Pancreas (tissue), 10 donors: Measurements from ENCODE around the gene MGAM2. TPM values are rescaled to one million over a fixed set of nuclear protein-coding genes. Genes with fewer than 3 reads are reported as not detected.

Experiments used
- ATAC-seq, 4 donors: fragments of 200-7000 bp; cut with Tn5 transposase; one replicate each; pipeline versions ENCODE4 v1.8.0 to v1.9.1; 2020; ENCODE audit warnings: mild to moderate bottlenecking in 4 of 4, moderate library complexity in 4 of 4
- DNase-seq, 6 donors: peaks; one replicate each; pipeline ENCODE4 v3.0.0-alpha.2; 2020
- FAIRE-seq: peaks from 2 replicates; lab custom pipeline; 2012; peaks lifted over from hg19 to GRCh38; lab: Jason Lieb, UNC
- H3K27ac ChIP-seq, 4 donors: fragments of 200-600 bp; sonication (generic); 1 replicate in 3 of 4; 2 replicates in 1 of 4; pipeline versions ENCODE4 v1.5.0 to v1.8.0; 2020
- H3K27me3 ChIP-seq, 4 donors: fragments of 200-600 bp; one replicate each; pipeline ENCODE4 v1.8.0; 2021
- H3K36me3 ChIP-seq, 3 donors: fragments of 200-600 bp; sonication (generic) in 1 of 3; one replicate each; pipeline versions ENCODE4 v1.5.0 to v1.8.0; 2020 to 2021
- H3K4me1 ChIP-seq, 3 donors: fragments of 200-600 bp; one replicate each; pipeline ENCODE4 v1.8.0; 2021
- H3K4me3 ChIP-seq, 4 donors: fragments of 200-600 bp; sonication (generic) in 2 of 4; one replicate each; pipeline versions ENCODE4 v1.5.0 to v1.8.0; 2020 to 2021
- H3K9me3 ChIP-seq, 4 donors: fragments of 200-600 bp; one replicate each; pipeline ENCODE4 v1.8.0; 2021
- WGBS, 2 donors: extraction: QIAGEN DNeasy Blood & Tissue Kit; methylation state at CpG; one replicate each; pipeline ENCODE4 v1.1.7; 2013; 5-methylcytosine and 5-hydroxymethylcytosine counted together
- intact Hi-C, 3 donors: fragments of 100-400 bp; cut with DNase I; formaldehyde crosslinking; loops; one replicate each; pipeline versions ENCODE4 v1.11.1 to v1.14.2; 2022
- polyA plus RNA-seq, 2 donors: library from polyadenylated mRNA; stranded (reverse); fragments of 200-250 nt; gene quantifications; one replicate each; pipeline ENCODE4 v1.2.3, GENCODE V29; 2013
- total RNA-seq, 6 donors: library from RNA; stranded (reverse); fragmentation: NEBNext Ultra II Directional in 4 of 6; extraction: Animal tissue kit (Norgen Biotek cat#: 25700) in 4 of 6; gene quantifications; one replicate each; pipeline versions ENCODE4 v1.2.1 to v1.2.4, GENCODE V29; 2021 to 2023
- TF ChIP-seq, protein P1 (sequence below), 4 donors: fragments of 200-600 bp; sonication (generic) in 3 of 4; IDR thresholded peaks; one replicate each; pipeline versions ENCODE4 v1.5.0 to v1.8.0; 2021; ENCODE audit warnings: antibody characterized with exemption in 4 of 4
- donor health status: healthy with polysubstance abuse.
- donor health status: DM: no; HTN: no; CAD: no; lungs with moderate emphysema.
- donor health status: DM: no; HTN: no; CAD: no.
- donor health status: control.
- donor health status: control.
- donor health status: Bipolar disorder and iron deficiency.
- donor health status: DM: yes; HTN: yes; CAD: no.
- donor health status: DM: no; HTN: no; CAD: no.
- donor health status: DM: no; HTN: no; CAD: no.
- donor health status: DM: yes; HTN: yes; CAD: no.

The MGAM2 gene
- total and polyA plus RNA-seq, 8 donors: 1.3 to 28.3 (median 9.5) TPM

- TF ChIP-seq, protein P1, sequence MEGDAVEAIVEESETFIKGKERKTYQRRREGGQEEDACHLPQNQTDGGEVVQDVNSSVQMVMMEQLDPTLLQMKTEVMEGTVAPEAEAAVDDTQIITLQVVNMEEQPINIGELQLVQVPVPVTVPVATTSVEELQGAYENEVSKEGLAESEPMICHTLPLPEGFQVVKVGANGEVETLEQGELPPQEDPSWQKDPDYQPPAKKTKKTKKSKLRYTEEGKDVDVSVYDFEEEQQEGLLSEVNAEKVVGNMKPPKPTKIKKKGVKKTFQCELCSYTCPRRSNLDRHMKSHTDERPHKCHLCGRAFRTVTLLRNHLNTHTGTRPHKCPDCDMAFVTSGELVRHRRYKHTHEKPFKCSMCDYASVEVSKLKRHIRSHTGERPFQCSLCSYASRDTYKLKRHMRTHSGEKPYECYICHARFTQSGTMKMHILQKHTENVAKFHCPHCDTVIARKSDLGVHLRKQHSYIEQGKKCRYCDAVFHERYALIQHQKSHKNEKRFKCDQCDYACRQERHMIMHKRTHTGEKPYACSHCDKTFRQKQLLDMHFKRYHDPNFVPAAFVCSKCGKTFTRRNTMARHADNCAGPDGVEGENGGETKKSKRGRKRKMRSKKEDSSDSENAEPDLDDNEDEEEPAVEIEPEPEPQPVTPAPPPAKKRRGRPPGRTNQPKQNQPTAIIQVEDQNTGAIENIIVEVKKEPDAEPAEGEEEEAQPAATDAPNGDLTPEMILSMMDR (IDR thresholded peaks at IDR 0.05): no peak
- FAIRE-seq (no peak), ATAC-seq (no peak), DNase-seq (no peak)
- no peak overlapping the region for H3K4me3 ChIP-seq
- H3K27ac ChIP-seq: no peak overlapping the region
- H3K9me3 ChIP-seq: no peaks in the 10 kb centered on the region
- peaks cover 0 to 5% (median 0%) of the 10 kb centered on the region in 4 donors for H3K27me3 ChIP-seq
- H3K36me3 ChIP-seq: no peaks in the 10 kb centered on the region
- intact Hi-C loops: no loop called here
- no peaks in the 10 kb centered on the region for H3K4me1 ChIP-seq
- 60 to 71% methylated on average over 8 of the region's 8 CpGs for WGBS, 2 donors
Measured at GRCh38 chr7:142263598-142264380, 152.3 kb downstream of the MGAM2 start.

Other genes starting within 250 kb of the MGAM2 start
- gene OR9A4, start 195.3 kb upstream of the MGAM2 start, total RNA-seq: not detected
- not detected for gene OR9A4, start 195.3 kb upstream of the MGAM2 start, polyA plus RNA-seq
- gene CLEC5A, start 164.7 kb upstream of the MGAM2 start, total RNA-seq: 1 to 10 TPM in 4 of 6 donors, under 1 TPM in 2; 0.14 to 5.3 (median 1.3) TPM
- gene CLEC5A, start 164.7 kb upstream of the MGAM2 start, polyA plus RNA-seq: under 1 TPM; 0.30 to 0.61 TPM
- gene TAS2R38, start 137.9 kb upstream of the MGAM2 start, total RNA-seq: not detected
- not detected for gene TAS2R38, start 137.9 kb upstream of the MGAM2 start, polyA plus RNA-seq
- gene MGAM, start 115.8 kb upstream of the MGAM2 start, total RNA-seq: 1 to 10 TPM in 1 of 6 donors, under 1 TPM in 5; 0.14 to 1.2 (median 0.47) TPM
- gene MGAM, start 115.8 kb upstream of the MGAM2 start, polyA plus RNA-seq: under 1 TPM; 0.04 to 0.12 TPM
- gene PRSS58, start 146.3 kb downstream of the MGAM2 start, total RNA-seq: not detected
- gene PRSS58, start 146.3 kb downstream of the MGAM2 start, polyA plus RNA-seq: under 1 TPM in 1 of 2 donors, not detected in 1; 0.19 TPM